Activated CD4-positive, alpha-beta memory T cell treated with anti-CD3 and anti-CD28 coated beads for 36 hours (primary cell): ENCODE results near the gene PAX9. TPM values are rescaled to one million over a fixed set of nuclear protein-coding genes. Genes with fewer than 3 reads are reported as not detected.

Source experiments
- CTCF ChIA-PET: fragments of 350-600 bp; sonication (Branson Sonifier 250); formaldehyde crosslinking; loops from one replicate; lab custom pipeline; 2021; ENCODE audit warnings: antibody characterized with exemption, inconsistent platforms; lab: Charles Lee
- POLR2A ChIA-PET: fragments of 350-600 bp; sonication (Branson Sonifier 250); formaldehyde crosslinking; loops from one replicate; lab custom pipeline; 2021; ENCODE audit warnings: antibody characterized with exemption; lab: Charles Lee
- DNase-seq: peaks from one replicate; pipeline ENCODE4 v3.0.0-alpha.2; 2020
- H3K27ac Mint-ChIP-seq: one replicate; pipeline ENCODE4 v1.8.0; 2021; ENCODE audit warnings: mixed read lengths
- H3K27me3 Mint-ChIP-seq: one replicate; pipeline ENCODE4 v1.8.0; 2021; ENCODE audit warnings: mixed read lengths
- H3K36me3 Mint-ChIP-seq: one replicate; pipeline ENCODE4 v1.8.0; 2021; ENCODE audit warnings: mixed read lengths
- H3K4me1 Mint-ChIP-seq: one replicate; pipeline ENCODE4 v1.8.0; 2021; ENCODE audit warnings: low read depth, mixed read lengths
- H3K4me3 Mint-ChIP-seq: one replicate; pipeline ENCODE4 v1.8.0; 2021; ENCODE audit warnings: mild to moderate bottlenecking, mixed read lengths
- H3K9me3 Mint-ChIP-seq: one replicate; pipeline ENCODE4 v1.8.0; 2021; ENCODE audit warnings: mixed read lengths
- intact Hi-C: fragments of 100-400 bp; cut with micrococcal nuclease; formaldehyde crosslinking; loops from one replicate; pipeline ENCODE4 v1.15.1; 2023
- total RNA-seq, 2 experiments: library from RNA; stranded (reverse); gene quantifications; one replicate each; pipeline ENCODE4 v1.2.3, GENCODE V29; 2021

The PAX9 gene
- total RNA-seq, 2 experiments from 2014 or later, result not detected

DNA sequence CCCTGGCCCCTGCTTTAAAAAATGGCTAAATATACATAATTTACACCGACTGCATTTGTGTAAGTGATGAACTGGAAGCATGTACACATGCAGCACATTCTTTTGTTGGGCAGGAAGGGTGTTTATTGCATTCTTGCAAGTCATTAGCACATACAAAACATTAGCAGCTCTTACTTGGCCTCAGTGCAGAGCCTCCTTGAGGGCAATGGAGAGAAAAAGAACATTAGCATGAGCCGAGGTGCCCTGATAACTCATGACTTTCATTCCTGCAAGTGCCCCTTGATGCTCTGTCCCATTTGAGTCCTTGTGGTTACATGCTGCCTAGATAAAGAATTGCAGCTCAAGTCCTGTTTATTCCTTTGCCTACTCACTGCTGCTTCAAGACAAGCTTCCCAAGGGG, 61.9 kb downstream of the PAX9 start:
- H3K36me3 Mint-ChIP-seq, result no peaks in the 10 kb centered on the region
- no peak for DNase-seq
- H3K27ac Mint-ChIP-seq, result no peak overlapping the region
- no peaks in the 10 kb centered on the region for H3K4me1 Mint-ChIP-seq
- H3K4me3 Mint-ChIP-seq, result no peak overlapping the region
- no peaks in the 10 kb centered on the region for H3K9me3 Mint-ChIP-seq
- ChIA-PET POLR2A (no interaction called here), CTCF (no interaction called here)
- H3K27me3 Mint-ChIP-seq, result no peaks in the 10 kb centered on the region
- intact Hi-C loops, result no loop called here

DNA sequence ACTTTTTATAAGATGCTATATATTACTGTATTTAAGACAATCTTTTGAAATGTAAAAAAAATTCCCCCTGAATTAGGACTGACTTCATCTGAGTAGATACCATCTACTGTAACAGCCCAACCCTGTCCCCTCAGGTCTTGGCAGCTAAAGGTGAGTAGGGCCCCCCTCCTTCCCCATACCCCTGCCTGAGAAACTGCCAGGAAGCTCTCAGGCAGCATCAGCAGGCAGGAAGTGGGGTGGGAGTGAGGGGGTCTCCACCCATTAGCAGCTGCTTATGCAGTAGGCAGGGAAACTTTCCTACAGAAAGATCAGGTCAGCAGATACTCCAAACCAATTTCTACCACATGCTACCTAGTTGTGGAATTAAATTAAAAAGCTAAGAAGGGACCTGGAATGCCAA, 62.5 kb downstream of the PAX9 start:
- intact Hi-C loops, result no loop called here
- Mint-ChIP-seq H3K4me1 (no peaks in the 10 kb centered on the region), H3K27ac (no peak overlapping the region), H3K9me3 (no peaks in the 10 kb centered on the region), H3K4me3 (no peak overlapping the region), H3K36me3 (no peaks in the 10 kb centered on the region), H3K27me3 (no peaks in the 10 kb centered on the region)
- ChIA-PET CTCF (interaction anchor here (0.6 kb wide), 1 partner anchor 481 kb away, joined by 3 read pairs; no protein-coding TSS in a partner anchor), POLR2A (no interaction called here)
- DNase-seq, result no peak

GRCh38 chr14:36726128-36726527, 64.5 kb downstream of the PAX9 start:
- intact Hi-C loops, result no loop called here
- DNase-seq, result no peak
- H3K4me3 Mint-ChIP-seq, result no peak overlapping the region
- no peaks in the 10 kb centered on the region for H3K4me1 Mint-ChIP-seq
- no peak overlapping the region for H3K27ac Mint-ChIP-seq
- ChIA-PET POLR2A (no interaction called here), CTCF (no interaction called here)
- H3K9me3 Mint-ChIP-seq, result no peaks in the 10 kb centered on the region
- H3K27me3 Mint-ChIP-seq, result no peaks in the 10 kb centered on the region
- H3K36me3 Mint-ChIP-seq, result no peaks in the 10 kb centered on the region

Other genes starting within 250 kb of the PAX9 start
- not detected for gene NKX2-1, start 141.6 kb upstream of the PAX9 start, total RNA-seq
- gene NKX2-8, start 79.2 kb upstream of the PAX9 start, total RNA-seq, result not detected